Loucy (cell line): ENCODE results near the gene GMPPB.
A peak's percentile ranks its signal among the peaks of the same experiment; 100 is the strongest.

Experiments used
- EZH2phosphoT487 ChIP-seq: fragments of 200-600 bp; IDR thresholded peaks from 2 replicates; pipeline ENCODE4 v1.6.1; 2018; ENCODE audit warnings: antibody characterized with exemption, mild to moderate bottlenecking, moderate library complexity, borderline replicate concordance
- TF ChIP-seq, protein P1 (sequence below): fragments of 200-600 bp; sonication (generic); conservative IDR thresholded peaks from 2 replicates; pipeline ENCODE4 v1.5.1; 2014; ENCODE audit warnings: mild to moderate bottlenecking, antibody characterized with exemption, low read length

DNA sequence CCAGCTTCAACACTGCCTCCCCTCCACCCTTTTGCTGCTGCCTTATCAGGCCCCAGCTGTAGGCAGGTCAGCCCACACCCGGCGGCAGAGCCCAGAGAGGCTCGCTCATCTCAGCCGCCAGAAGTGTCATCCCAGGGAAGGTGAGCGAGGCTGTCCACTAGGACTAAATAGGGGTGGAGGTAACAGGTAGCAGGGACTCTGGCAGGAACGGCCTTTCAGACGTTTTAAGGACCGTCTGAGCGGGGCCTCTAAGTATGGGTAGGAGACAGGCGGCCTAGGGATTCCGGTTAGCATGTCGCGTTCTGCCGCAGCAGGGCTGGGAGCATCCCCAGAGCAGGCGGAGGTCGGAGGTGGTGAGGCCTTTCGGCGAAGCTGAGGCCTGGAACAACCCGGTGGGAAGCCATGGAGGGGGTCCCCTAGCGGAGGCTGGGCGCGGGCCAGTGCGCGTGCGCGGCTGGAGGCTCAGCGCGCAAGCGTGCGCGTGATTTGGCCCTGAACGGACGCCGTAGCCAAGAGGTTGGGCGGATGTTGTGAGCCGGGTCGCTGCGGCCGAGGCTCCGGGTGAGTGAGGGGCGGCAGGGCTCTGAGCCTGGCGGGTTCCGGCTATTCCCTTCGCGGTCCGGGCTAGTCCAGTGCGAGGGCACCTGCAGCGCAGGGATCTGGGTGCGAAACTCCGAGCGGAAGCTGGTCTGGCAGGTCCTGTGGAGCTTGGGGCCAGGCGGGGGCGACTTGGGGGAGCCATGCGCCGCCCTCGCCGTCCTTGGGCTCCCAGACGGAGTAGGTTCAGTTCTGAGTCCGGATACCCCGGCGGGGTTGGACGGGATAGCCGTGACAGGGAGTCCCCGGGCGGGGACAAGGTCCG, 34.5 kb downstream of the GMPPB start, which contains the start of the genes MST1 and RNF123:
- TF ChIP-seq, protein P1, sequence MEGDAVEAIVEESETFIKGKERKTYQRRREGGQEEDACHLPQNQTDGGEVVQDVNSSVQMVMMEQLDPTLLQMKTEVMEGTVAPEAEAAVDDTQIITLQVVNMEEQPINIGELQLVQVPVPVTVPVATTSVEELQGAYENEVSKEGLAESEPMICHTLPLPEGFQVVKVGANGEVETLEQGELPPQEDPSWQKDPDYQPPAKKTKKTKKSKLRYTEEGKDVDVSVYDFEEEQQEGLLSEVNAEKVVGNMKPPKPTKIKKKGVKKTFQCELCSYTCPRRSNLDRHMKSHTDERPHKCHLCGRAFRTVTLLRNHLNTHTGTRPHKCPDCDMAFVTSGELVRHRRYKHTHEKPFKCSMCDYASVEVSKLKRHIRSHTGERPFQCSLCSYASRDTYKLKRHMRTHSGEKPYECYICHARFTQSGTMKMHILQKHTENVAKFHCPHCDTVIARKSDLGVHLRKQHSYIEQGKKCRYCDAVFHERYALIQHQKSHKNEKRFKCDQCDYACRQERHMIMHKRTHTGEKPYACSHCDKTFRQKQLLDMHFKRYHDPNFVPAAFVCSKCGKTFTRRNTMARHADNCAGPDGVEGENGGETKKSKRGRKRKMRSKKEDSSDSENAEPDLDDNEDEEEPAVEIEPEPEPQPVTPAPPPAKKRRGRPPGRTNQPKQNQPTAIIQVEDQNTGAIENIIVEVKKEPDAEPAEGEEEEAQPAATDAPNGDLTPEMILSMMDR, result peak; percentile 34; the same call in 1 of the 2 replicates
- no peak for TF ChIP-seq EZH2phosphoT487
